Activated CD8-positive, alpha-beta T cell treated with anti-CD3 and anti-CD28 coated beads for 36 hours (primary cell): ENCODE measurements around the gene C10orf120. TPM values are rescaled to one million over a fixed set of nuclear protein-coding genes. Genes with fewer than 3 reads are reported as not detected.

Source experiments
- ATAC-seq: fragments of 200-7000 bp; cut with Tn5 transposase; one replicate; pipeline ENCODE4 v1.10.0; 2021; ENCODE audit warnings: mild to moderate bottlenecking, moderate library complexity
- CTCF ChIA-PET: fragments of 350-600 bp; sonication (Branson Sonifier 250); formaldehyde crosslinking; loops from one replicate; lab custom pipeline; 2021; ENCODE audit warnings: antibody characterized with exemption; lab: Charles Lee
- POLR2A ChIA-PET: fragments of 350-600 bp; sonication (Branson Sonifier 250); formaldehyde crosslinking; loops from one replicate; lab custom pipeline; 2021; ENCODE audit warnings: antibody characterized with exemption; lab: Charles Lee
- DNase-seq: peaks from one replicate; pipeline ENCODE4 v3.0.0-alpha.2; 2020
- H3K27ac Mint-ChIP-seq: one replicate; pipeline ENCODE4 v1.8.0; 2021; ENCODE audit warnings: mild to moderate bottlenecking, mixed read lengths
- H3K27me3 Mint-ChIP-seq: one replicate; pipeline ENCODE4 v1.8.0; 2021; ENCODE audit warnings: mixed read lengths
- H3K36me3 Mint-ChIP-seq: one replicate; pipeline ENCODE4 v1.8.0; 2021; ENCODE audit warnings: low read depth, mixed read lengths
- H3K4me1 Mint-ChIP-seq: one replicate; pipeline ENCODE4 v1.8.0; 2021; ENCODE audit warnings: low read depth, mixed read lengths
- H3K4me3 Mint-ChIP-seq: one replicate; pipeline ENCODE4 v1.8.0; 2021; ENCODE audit warnings: mild to moderate bottlenecking, moderate library complexity, mixed read lengths
- H3K9me3 Mint-ChIP-seq: one replicate; pipeline ENCODE4 v1.8.0; 2021; ENCODE audit warnings: mixed read lengths
- intact Hi-C: fragments of 100-400 bp; cut with micrococcal nuclease; formaldehyde crosslinking; loops from one replicate; pipeline ENCODE4 v1.10.0; 2022
- total RNA-seq, 2 experiments: library from RNA; stranded (reverse); gene quantifications; one replicate each; pipeline ENCODE4 v1.2.3, GENCODE V29; 2021
- TF ChIP-seq, protein P1 (sequence below): fragments of 200-600 bp; IDR thresholded peaks from one replicate; pipeline ENCODE4 v1.8.0; 2022; ENCODE audit warnings: antibody characterized with exemption, mild to moderate bottlenecking

Gene C10orf120
- total RNA-seq, 2 experiments from 2014 or later, result not detected

GRCh38 chr10:122659651-122660050, 40.0 kb downstream of the C10orf120 start:
- H3K9me3 Mint-ChIP-seq, result no peaks in the 10 kb centered on the region
- H3K27ac Mint-ChIP-seq, result no peak overlapping the region
- no peaks in the 10 kb centered on the region for H3K4me1 Mint-ChIP-seq
- intact Hi-C loops, result no loop called here
- H3K36me3 Mint-ChIP-seq, result no peaks in the 10 kb centered on the region
- ATAC-seq (no peak), DNase-seq (no peak)
- no peak overlapping the region for H3K4me3 Mint-ChIP-seq
- H3K27me3 Mint-ChIP-seq, result peaks cover 3% of the 10 kb centered on the region
- ChIA-PET POLR2A (no interaction called here), CTCF (no interaction called here)
- TF ChIP-seq, protein P1, sequence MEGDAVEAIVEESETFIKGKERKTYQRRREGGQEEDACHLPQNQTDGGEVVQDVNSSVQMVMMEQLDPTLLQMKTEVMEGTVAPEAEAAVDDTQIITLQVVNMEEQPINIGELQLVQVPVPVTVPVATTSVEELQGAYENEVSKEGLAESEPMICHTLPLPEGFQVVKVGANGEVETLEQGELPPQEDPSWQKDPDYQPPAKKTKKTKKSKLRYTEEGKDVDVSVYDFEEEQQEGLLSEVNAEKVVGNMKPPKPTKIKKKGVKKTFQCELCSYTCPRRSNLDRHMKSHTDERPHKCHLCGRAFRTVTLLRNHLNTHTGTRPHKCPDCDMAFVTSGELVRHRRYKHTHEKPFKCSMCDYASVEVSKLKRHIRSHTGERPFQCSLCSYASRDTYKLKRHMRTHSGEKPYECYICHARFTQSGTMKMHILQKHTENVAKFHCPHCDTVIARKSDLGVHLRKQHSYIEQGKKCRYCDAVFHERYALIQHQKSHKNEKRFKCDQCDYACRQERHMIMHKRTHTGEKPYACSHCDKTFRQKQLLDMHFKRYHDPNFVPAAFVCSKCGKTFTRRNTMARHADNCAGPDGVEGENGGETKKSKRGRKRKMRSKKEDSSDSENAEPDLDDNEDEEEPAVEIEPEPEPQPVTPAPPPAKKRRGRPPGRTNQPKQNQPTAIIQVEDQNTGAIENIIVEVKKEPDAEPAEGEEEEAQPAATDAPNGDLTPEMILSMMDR, result no peak

GRCh38 chr10:122659126-122659525, 40.5 kb downstream of the C10orf120 start:
- Mint-ChIP-seq H3K4me1 (no peaks in the 10 kb centered on the region), H3K27me3 (peaks cover 5% of the 10 kb centered on the region), H3K27ac (no peak overlapping the region), H3K9me3 (no peaks in the 10 kb centered on the region), H3K36me3 (no peaks in the 10 kb centered on the region), H3K4me3 (no peak overlapping the region)
- intact Hi-C loops, result no loop called here
- CTCF ChIA-PET, result interaction anchor here (1.0 kb wide), 1 partner anchor 10 kb away, joined by 3 read pairs; no protein-coding TSS in a partner anchor
- TF ChIP-seq, protein P1, result no peak
- ATAC-seq (no peak), DNase-seq (no peak)
- POLR2A ChIA-PET, result no interaction called here

- Mint-ChIP-seq H3K9me3 (no peaks in the 10 kb centered on the region), H3K27ac (no peak overlapping the region), H3K27me3 (peaks cover 2% of the 10 kb centered on the region), H3K36me3 (no peaks in the 10 kb centered on the region), H3K4me3 (no peak overlapping the region), H3K4me1 (no peaks in the 10 kb centered on the region)
- intact Hi-C loops, result no loop called here
- DNase-seq, result no peak
- ChIA-PET POLR2A (no interaction called here), CTCF (interaction anchor here (1.0 kb wide), 1 partner anchor 10 kb away, joined by 3 read pairs; no protein-coding TSS in a partner anchor)
- ATAC-seq, result no peak
- TF ChIP-seq, protein P1, result no peak
Observed at GRCh38 chr10:122658356-122659049, 41.1 kb downstream of the C10orf120 start.

DNA sequence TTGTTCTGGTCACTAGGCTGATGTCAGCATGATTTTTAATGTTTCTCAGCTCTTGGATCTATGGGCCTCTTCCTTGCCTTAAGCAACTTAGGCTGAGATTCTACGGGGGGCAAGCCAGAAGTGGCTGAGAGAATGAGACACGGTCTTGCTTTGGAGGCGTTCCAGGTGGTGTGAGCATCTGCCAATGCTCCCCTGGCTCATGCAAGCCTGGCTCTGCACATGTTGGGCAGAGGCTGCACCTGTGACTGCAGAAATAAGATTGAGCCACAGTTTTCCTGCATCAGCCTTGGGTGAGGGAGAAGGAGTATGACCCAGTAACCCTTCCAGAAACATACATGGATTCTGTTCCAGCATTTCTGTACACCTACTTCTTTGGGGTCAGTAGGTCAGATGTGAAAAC, 41.9 kb downstream of the C10orf120 start:
- no peak for ATAC-seq
- Mint-ChIP-seq H3K4me3 (no peak overlapping the region), H3K27ac (no peak overlapping the region), H3K9me3 (no peaks in the 10 kb centered on the region), H3K27me3 (peaks cover 9% of the 10 kb centered on the region), H3K36me3 (no peaks in the 10 kb centered on the region), H3K4me1 (no peaks in the 10 kb centered on the region)
- intact Hi-C loops, result no loop called here
- CTCF ChIA-PET, result interaction anchor here (1.2 kb wide), 1 partner anchor 9 kb away, joined by 4 read pairs; no protein-coding TSS in a partner anchor
- TF ChIP-seq, protein P1, result no peak
- DNase-seq, result no peak
- POLR2A ChIA-PET, result no interaction called here

- Mint-ChIP-seq H3K36me3 (no peaks in the 10 kb centered on the region), H3K27me3 (peaks cover 12% of the 10 kb centered on the region), H3K4me3 (no peak overlapping the region), H3K4me1 (no peaks in the 10 kb centered on the region), H3K9me3 (no peaks in the 10 kb centered on the region), H3K27ac (no peak overlapping the region)
- ChIA-PET POLR2A (no interaction called here), CTCF (interaction anchor here (1.2 kb wide), 1 partner anchor 8 kb away, joined by 4 read pairs; no protein-coding TSS in a partner anchor)
- no peak for DNase-seq
- no peak for ATAC-seq
- intact Hi-C loops, result no loop called here
- TF ChIP-seq, protein P1, result no peak
Observed at GRCh38 chr10:122657255-122657654, 42.4 kb downstream of the C10orf120 start.
